Uterus (tissue), 4 donors: Measurements from ENCODE around the gene ADAMTSL4. TPM values are rescaled to one million over a fixed set of nuclear protein-coding genes. Genes with fewer than 3 reads are reported as not detected.
A peak's percentile ranks its signal among the peaks of the same experiment; 100 is the strongest.

Experiments used
- DNase-seq, 2 donors: peaks; one replicate each; pipeline ENCODE4 v3.0.0-alpha.2; 2019 to 2020
- H3K27ac ChIP-seq, 2 donors: fragments of 200-600 bp; sonication (generic); 1 replicate in 1 of 2; 2 replicates in 1 of 2; pipeline ENCODE4 v1.5.1; 2016 to 2018
- H3K27me3 ChIP-seq, 2 donors: fragments of 200-600 bp; sonication (generic); one replicate each; pipeline ENCODE4 v1.5.1; 2018 to 2019; ENCODE audit warnings: control low read depth in 1 of 2
- H3K36me3 ChIP-seq, 2 donors: fragments of 200-600 bp; sonication (generic); one replicate each; pipeline ENCODE4 v1.5.1; 2019; ENCODE audit warnings: control low read depth in 1 of 2
- H3K4me1 ChIP-seq, 2 donors: fragments of 200-600 bp; sonication (generic); one replicate each; pipeline ENCODE4 v1.5.1; 2018 to 2019; ENCODE audit warnings: control low read depth in 1 of 2
- H3K4me3 ChIP-seq, 2 donors: fragments of 200-600 bp; sonication (generic); 1 replicate in 1 of 2; 2 replicates in 1 of 2; pipeline ENCODE4 v1.5.1; 2018 to 2019; ENCODE audit warnings: mild to moderate bottlenecking in 1 of 2
- H3K9me3 ChIP-seq, 2 donors: fragments of 200-600 bp; sonication (generic); one replicate each; pipeline ENCODE4 v1.5.1; 2019; ENCODE audit warnings: control low read depth in 1 of 2
- CTCF ChIP-seq, 4 experiments: fragments of 200-600 bp in 2 of 4; fragments of 450-650 bp in 2 of 4; sonication (generic) in 2 of 4; IDR thresholded peaks; one replicate each; pipeline ENCODE4 v1.5.1; 2016 to 2019; ENCODE audit warnings: antibody characterized with exemption in 4 of 4, mild to moderate bottlenecking in 2 of 4, moderate library complexity in 1 of 4
- POLR2A ChIP-seq, 2 donors: fragments of 450-650 bp; IDR thresholded peaks; one replicate each; pipeline ENCODE4 v1.6.1; 2016; ENCODE audit warnings: antibody characterized with exemption in 2 of 2, mild to moderate bottlenecking in 1 of 2, moderate library complexity in 1 of 2
- intact Hi-C: fragments of 100-400 bp; cut with DNase I; formaldehyde crosslinking; loops from one replicate; pipeline ENCODE4 v1.15.1; 2023; ENCODE audit warnings: low total_unique reads
- total RNA-seq, 4 donors: library from RNA; depleted of rRNA in 3 of 4; stranded (reverse); fragments of >200 nt in 3 of 4; gene quantifications; one replicate each; pipeline versions ENCODE4 v1.1.0 to v1.2.4, GENCODE V29; 2014 to 2023
- donor health status: DM: yes; HTN: yes; CAD: no.

The ADAMTSL4 gene
- total RNA-seq, 4 donors from 2014 or later, result 15.9 to 133 (median 35.4) TPM

GRCh38 chr1:150566589-150567340 lies 17.6 kb downstream of the ADAMTSL4 start:
- intact Hi-C loops, result no loop called here
- H3K27me3 ChIP-seq, result no peaks in the 10 kb centered on the region
- DNase-seq, result no peak

GRCh38 chr1:150567341-150567716 lies 18.1 kb downstream of the ADAMTSL4 start:
- TF ChIP-seq POLR2A (IDR thresholded peaks at IDR 0.05) (peak in 1 of 2 donors; percentile 24), CTCF (IDR thresholded peaks at IDR 0.05) (no peak)
- H3K4me1 ChIP-seq, result peaks cover 43 to 57% of the 10 kb centered on the region in 2 donors
- no peaks in the 10 kb centered on the region for H3K36me3 ChIP-seq
- peak in 1 of 2 donors; percentile 31 for DNase-seq
- H3K27ac ChIP-seq, result peak overlapping the region; percentile 99
- H3K9me3 ChIP-seq, result no peaks in the 10 kb centered on the region
- H3K4me3 ChIP-seq, result peak overlapping the region; percentile 33 to 40
- H3K27me3 ChIP-seq, result no peaks in the 10 kb centered on the region
- intact Hi-C loops, result no loop called here

More at GRCh38 chr1:150566589-150567340, 17.6 kb downstream of the ADAMTSL4 start:
- peak overlapping the region; percentile 33 to 40 for H3K4me3 ChIP-seq
- no peak for TF ChIP-seq CTCF (IDR thresholded peaks at IDR 0.05)
- TF ChIP-seq POLR2A (IDR thresholded peaks at IDR 0.05), result no peak
- no peaks in the 10 kb centered on the region for H3K9me3 ChIP-seq
- peaks cover 44 to 58% of the 10 kb centered on the region in 2 donors for H3K4me1 ChIP-seq
- peak overlapping the region; percentile 99 for H3K27ac ChIP-seq
- no peaks in the 10 kb centered on the region for H3K36me3 ChIP-seq

GRCh38 chr1:150567717-150568593 lies 18.7 kb downstream of the ADAMTSL4 start:
- intact Hi-C loops, result no loop called here
- peaks cover 38 to 51% of the 10 kb centered on the region in 2 donors for H3K4me1 ChIP-seq
- TF ChIP-seq POLR2A (IDR thresholded peaks at IDR 0.05) (peak; percentile 30 to 55), CTCF (IDR thresholded peaks at IDR 0.05) (peak in 1 of 4 experiments; percentile 16)

GRCh38 chr1:150568594-150568966 lies 19.4 kb downstream of the ADAMTSL4 start:
- TF ChIP-seq CTCF (IDR thresholded peaks at IDR 0.05), result no peak
- no peak for TF ChIP-seq POLR2A (IDR thresholded peaks at IDR 0.05)
- H3K36me3 ChIP-seq, result no peaks in the 10 kb centered on the region
- peak in 1 of 2 donors; percentile 28 for DNase-seq
- H3K27ac ChIP-seq, result peak overlapping the region; percentile 99
- intact Hi-C loops, result no loop called here
- H3K27me3 ChIP-seq, result no peaks in the 10 kb centered on the region
- H3K9me3 ChIP-seq, result no peaks in the 10 kb centered on the region
- peak overlapping the region; percentile 33 to 40 for H3K4me3 ChIP-seq
- peaks cover 40 to 44% of the 10 kb centered on the region in 2 donors for H3K4me1 ChIP-seq

More at GRCh38 chr1:150567717-150568593, 18.7 kb downstream of the ADAMTSL4 start:
- peak; percentile 88 to 97 for DNase-seq
- H3K36me3 ChIP-seq, result no peaks in the 10 kb centered on the region
- H3K27me3 ChIP-seq, result no peaks in the 10 kb centered on the region
- H3K4me3 ChIP-seq, result peak overlapping the region; percentile 33 to 40
- H3K9me3 ChIP-seq, result no peaks in the 10 kb centered on the region
- peak overlapping the region; percentile 99 for H3K27ac ChIP-seq
